GM21737 (cell line): ENCODE measurements around the gene CFAP61.
"Not testable (repeated sequence)": the region's sequence is repeated elsewhere in the genome, so short reads cannot be mapped to it uniquely, and the experiment has no call there.

Source experiments
- ATAC-seq: cut with Tn5 transposase; IDR thresholded peaks from one replicate; pipeline ENCODE4 v1.9.1; 2021; ENCODE audit warnings: mild to moderate bottlenecking, moderate library complexity; ENCODE audit not compliant: unreplicated experiment

CFAP61 gene

DNA sequence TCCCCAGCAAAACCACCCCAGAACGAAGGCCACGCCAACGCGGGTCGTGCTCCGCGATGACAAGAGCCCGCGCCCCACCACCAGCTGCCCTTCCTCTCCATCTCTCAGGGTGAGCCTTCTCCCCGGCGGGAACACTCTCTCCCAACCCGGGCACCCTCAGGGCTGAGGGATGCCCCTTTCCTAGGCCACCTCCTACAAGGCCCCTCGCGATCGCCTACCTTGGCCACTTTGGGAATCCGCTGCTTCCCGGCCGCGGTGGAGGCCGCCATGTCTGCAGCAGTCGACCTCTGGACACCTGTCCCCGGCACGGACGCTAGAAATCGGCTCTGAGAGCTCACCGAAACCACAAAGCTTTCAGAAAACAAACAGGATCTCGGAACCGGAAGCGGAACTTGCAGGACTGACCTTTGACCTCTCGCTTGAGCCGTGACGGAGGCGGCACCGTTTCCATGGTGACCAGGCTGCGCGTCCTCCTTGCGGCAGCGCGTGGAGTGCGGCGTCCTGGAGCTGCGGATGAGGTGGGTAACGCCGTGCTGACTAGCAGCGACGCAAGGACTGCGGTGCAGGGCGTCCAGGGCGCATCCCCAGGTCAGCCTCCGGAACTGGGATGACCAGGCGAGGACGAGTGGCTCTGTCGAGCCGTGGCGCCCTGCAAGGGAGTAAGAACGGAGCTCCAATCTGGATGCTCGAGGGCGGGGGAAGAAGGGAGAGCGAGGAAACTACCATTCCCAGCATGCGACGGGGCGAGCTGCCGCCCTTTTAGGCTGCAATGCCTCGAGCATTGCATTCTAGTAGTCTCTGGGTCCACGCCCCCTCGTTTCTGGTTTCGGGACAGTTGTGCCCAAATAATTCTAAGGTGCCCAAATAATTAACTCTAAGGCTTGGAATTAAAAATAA, at the start of gene CFAP61, which contains the start of gene CRNKL1:
Gene CFAP61 (plus strand): TSS at position 459 of the 897 bp plus-strand sequence. CDS start 4,122 bp downstream, outside the sequence.
Gene CRNKL1 (minus strand): TSS at position 393 of the 897 bp plus-strand sequence. CDS start 124 bp downstream, at position 269.
- peak; percentile 91 for ATAC-seq

- no peak for ATAC-seq
Measured at GRCh38 chr20:20003031-20003954, 49.0 kb upstream of the CFAP61 start.

- not testable (repeated sequence) for ATAC-seq
Measured at GRCh38 chr20:20003955-20004322, 48.4 kb upstream of the CFAP61 start.

DNA sequence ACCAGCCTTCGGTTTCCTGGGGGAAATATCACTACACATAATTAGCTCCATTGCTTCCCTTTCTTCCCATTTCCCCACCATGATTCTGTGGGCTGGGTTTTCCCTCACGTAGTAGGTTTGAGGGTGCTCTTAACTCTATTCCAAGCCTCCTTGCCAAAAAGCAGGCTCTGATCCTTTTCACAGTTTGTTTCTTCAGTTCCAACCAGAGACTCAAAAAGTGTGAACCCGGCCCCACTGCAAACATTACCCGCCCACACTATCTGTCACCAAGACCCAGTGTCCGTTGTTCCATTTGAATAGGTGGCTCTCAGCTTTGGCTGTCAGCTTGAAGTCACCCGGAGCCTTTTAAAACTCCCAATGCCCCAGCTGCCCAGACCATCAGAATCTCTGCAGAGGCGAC, 47.0 kb upstream of the CFAP61 start:
- no peak for ATAC-seq

DNA sequence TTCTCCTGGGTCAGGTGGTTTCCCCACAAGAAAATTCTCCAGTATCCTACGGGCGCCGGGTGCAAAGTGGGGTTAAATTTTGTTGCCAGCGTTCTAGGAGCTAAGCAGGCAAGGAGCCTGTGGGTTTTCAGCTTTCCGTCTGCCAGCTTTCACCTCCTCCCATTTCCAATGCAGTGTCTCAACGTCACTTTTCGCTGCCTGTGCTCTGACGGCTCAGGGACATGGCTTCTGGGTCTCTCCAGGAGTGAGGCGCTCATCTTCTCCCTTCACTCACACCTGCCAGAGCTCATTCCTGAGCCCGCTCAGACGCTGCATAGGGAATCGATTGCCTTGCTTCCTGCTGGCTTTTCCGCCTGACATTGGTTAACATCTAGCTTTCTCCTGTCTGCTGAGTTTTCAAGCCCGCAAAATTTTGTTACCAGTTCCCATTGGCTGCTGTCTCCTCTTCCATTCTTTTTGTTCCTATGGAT, 42.5 kb upstream of the CFAP61 start:
- ATAC-seq = no peak

DNA sequence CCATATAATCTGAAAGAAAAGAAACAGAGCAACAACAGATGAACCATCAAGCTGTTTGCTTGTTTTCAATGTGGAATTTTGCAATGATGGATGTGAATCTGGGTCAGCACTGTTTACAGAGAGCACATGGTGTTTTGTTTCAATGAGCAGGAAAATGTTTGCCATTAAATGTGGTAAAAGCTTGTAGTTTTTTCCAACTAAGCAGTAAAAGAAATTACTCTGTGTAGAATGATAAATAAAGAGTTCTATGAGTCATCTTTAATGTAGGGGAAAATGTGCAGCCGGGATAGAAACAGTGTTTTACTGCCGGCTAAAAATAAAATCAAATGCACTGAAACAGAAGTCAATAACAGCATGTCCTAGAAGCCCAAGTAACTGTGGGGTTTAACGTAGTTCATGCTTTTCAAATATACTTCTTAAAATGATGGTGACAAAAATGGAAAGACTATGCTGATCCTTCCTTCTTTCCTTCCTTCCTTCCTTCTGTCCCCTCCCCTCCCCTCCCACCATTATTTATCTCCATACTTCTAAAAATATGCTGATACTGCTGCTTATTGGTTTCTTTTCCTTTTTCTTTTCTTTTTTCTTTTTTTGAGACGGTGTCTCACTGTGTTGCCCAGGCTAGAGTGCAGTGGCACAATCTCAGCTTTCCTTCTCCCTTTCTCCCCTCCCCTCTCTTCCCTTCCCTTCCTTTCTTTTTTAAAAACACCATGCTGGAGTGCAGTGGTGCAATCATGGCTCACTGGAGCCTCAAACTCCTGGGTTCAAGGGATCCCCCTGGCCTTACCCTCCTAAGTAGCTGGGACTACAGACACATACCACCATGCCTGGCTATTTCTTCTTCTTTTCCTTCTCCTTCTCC, 41.5 kb upstream of the CFAP61 start:
- ATAC-seq = no peak

GRCh38 chr20:20012541-20012940, 39.8 kb upstream of the CFAP61 start:
- no peak for ATAC-seq

- ATAC-seq = no peak
Measured at GRCh38 chr20:20014659-20015058, 37.7 kb upstream of the CFAP61 start.

- ATAC-seq = peak; percentile 98
Measured at GRCh38 chr20:20017001-20017843, 35.1 kb upstream of the CFAP61 start, which contains the start of gene NAA20. NAA20 (plus strand) TSS chr20:20017362; CDS start chr20:20017397, 35 bp downstream.

DNA sequence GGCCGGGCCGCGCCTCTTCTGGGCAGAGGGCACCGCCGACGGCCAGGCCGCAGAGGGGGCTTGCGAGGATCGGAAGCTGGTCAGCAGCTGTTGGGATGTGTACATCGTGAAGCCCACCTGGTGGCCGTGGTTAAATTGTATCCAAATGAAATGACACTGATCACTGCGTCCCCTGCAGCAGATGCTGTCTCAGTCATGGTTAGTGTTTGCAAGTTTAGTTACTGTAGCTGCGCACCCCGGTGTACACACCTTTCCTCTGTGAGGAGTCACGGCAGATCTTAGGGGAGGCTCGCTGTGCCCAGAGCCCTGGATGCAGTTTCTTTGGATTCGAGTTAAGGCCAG, 34.5 kb upstream of the CFAP61 start:
- ATAC-seq = no peak

DNA sequence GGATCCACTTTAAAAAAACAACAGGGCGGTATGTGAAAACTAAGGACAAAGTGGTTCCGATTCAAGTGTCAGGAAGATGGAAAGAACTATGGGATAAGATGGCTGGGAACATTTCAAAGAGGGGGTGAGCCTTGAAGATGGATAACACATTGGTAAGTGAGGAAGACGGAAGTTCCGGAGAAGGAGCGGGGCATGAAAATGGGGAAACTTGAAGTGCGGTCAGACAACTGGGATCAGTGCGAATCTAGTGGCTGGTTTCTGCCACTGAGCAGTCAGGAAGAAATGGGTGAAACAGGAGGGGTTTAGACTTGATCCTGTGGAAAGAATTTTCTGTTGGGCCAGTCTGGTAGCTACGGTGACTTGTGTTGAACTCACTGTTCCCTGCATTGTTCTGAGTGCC, 34.0 kb upstream of the CFAP61 start:
- ATAC-seq = no peak

DNA sequence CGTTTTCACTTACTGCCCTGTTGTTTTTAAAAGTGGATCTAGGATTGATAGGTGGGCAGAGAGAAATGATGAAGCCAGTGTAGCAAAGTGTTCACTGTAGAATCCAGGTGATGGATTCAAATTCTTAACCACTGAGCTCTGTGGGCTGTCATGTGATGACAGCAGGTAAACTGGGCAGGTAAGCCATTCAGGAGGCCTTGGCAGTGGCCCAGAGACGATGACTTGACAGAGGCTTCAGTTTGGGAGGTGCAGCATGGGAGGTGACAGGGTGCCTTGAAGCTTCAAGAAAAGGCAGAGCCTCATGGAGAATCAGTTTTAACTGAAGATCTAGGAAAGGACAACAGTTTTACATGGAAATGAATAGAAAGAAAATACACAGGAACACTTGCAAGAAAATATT, 33.2 kb upstream of the CFAP61 start:
- ATAC-seq = no peak

- ATAC-seq = no peak
Measured at GRCh38 chr20:20020908-20021307, 31.4 kb upstream of the CFAP61 start.

- no peak for ATAC-seq
Measured at GRCh38 chr20:20021835-20022234, 30.5 kb upstream of the CFAP61 start.

DNA sequence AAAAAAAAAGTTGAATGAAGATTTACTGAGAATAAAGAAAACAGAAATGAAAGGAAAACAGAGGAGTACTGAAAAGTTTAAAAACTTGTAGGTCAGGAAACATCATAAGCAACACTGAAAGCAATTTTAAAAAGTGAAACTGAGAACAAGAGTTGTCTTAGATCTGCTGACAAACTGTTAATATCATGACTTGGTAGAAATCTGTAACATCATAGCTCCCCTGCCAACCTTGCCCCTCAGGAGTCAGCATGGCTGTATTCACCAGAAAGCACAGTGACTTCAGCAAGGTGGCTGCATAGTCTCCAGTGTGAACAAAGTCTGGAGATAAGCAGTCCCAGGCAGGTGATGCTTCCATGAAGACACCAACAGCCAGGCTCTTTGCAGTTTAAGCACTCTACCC, 29.8 kb upstream of the CFAP61 start:
- peak; percentile 60 for ATAC-seq

GRCh38 chr20:20023395-20023794, 28.9 kb upstream of the CFAP61 start:
- no peak for ATAC-seq

GRCh38 chr20:20024942-20025341, 27.4 kb upstream of the CFAP61 start:
- ATAC-seq = no peak

GRCh38 chr20:20027284-20027683, 25.0 kb upstream of the CFAP61 start:
- ATAC-seq = no peak

GRCh38 chr20:20031790-20032189, 20.5 kb upstream of the CFAP61 start:
- ATAC-seq = no peak

DNA sequence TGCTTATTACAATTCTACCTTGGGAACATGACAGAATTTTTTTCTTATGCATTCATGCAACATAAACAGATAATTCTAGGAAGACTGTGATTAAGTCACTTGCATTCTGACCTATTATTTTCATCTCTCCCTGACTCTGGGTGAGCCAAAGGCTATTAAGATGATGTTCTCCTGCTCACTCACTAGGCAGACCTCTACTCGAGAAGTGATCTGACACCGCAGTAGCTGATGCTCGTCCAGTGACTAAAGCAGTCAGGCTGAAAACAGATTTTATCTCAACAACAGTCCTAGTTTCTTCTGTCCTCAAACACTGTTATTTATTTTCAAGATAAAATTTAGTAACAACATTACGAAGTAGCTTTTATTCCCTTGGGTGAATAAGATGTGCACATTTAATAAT, 17.8 kb upstream of the CFAP61 start:
- no peak for ATAC-seq
